GM04504 (cell line): ENCODE measurements around the gene SEC22C.

Source experiments
- DNase-seq: peaks from one replicate; pipeline ENCODE4 v3.0.0-alpha.2; 2012; ENCODE audit warnings: low read depth

Gene SEC22C

DNA sequence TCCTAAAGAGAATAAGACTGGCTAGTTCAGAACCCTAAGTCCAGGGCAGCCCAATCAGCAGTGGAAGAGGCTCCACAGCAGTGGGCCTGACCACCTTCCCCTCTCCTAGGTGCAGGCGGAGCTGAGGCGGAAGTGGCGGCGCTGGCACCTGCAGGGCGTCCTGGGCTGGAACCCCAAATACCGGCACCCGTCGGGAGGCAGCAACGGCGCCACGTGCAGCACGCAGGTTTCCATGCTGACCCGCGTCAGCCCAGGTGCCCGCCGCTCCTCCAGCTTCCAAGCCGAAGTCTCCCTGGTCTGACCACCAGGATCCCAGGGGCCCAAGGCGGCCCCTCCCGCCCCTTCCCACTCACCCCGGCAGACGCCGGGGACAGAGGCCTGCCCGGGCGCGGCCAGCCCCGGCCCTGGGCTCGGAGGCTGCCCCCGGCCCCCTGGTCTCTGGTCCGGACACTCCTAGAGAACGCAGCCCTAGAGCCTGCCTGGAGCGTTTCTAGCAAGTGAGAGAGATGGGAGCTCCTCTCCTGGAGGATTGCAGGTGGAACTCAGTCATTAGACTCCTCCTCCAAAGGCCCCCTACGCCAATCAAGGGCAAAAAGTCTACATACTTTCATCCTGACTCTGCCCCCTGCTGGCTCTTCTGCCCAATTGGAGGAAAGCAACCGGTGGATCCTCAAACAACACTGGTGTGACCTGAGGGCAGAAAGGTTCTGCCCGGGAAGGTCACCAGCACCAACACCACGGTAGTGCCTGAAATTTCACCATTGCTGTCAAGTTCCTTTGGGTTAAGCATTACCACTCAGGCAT is 45.6 kb downstream of the SEC22C start:
- no peak for DNase-seq

DNA sequence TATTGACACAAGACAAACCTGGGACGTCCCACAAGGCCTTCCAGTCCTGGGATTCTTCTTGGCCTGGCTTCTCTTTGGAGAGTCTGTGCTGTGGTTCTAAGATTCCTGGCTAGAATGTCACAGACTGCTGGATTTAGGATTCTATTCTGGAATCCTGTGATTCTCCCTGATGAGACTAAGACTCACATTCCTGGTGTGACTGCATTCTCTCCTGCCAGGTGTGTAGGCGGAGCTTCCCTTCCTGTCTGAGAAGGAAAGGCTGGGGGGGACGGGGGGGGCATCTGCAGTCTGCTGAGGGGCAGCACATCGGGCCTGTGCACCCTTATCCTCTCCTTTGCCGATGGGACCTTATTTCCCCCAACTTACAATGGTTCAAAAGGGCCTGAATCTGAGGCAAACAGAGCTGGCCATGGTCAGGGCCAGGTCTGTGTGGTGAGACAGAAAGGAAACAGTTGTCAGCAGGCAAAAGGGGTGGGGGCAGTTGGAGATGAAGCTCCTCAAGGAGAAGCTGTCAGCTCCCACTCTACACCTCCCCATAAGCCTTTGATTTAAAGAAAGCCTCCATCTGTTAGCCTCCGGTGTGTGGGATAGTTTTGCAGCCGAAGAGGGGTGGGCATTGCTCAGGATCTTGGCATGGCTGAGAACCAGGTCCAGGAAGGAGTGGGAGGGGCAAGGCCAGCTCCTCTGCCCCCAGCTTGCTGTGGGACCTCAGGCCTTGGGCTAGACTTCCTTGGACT is 48.4 kb downstream of the SEC22C start:
- DNase-seq = no peak

DNA sequence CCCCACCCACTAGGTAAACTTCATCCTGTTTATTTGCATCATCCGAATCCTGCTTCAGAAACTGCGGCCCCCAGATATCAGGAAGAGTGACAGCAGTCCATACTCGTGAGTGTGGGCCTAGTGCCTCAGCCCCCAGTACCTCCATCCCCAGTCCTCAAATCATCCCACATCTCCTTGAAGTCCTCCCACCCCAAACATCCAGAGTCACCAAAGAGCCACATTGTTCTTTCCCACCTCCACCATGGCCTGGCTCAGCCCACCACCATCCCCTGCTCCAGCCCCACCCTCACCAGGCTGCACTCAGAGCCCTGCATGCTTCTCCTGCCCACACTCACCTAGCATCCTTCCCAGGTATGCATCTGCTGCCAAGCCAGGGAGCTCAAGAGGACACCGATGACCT is 49.5 kb downstream of the SEC22C start:
- no peak for DNase-seq

DNA sequence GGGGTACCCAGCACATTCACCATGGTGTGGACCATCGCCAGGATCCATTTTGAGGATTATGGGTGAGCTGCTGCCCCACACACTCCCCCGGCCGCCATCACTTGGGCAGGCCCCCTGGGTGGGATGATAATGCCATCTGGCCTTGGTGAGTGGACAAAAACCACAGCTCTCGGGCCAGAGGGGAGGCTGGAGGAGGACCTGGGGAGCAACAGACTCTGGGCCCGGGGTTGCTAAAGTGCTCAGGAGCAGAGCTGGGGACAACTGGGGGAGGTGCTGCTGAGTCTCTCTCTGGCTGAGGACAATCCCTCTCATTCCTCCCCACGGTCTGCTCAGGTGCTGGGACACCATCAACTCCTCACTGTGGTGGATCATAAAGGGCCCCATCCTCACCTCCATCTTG is 50.3 kb downstream of the SEC22C start:
- no peak for DNase-seq

DNA sequence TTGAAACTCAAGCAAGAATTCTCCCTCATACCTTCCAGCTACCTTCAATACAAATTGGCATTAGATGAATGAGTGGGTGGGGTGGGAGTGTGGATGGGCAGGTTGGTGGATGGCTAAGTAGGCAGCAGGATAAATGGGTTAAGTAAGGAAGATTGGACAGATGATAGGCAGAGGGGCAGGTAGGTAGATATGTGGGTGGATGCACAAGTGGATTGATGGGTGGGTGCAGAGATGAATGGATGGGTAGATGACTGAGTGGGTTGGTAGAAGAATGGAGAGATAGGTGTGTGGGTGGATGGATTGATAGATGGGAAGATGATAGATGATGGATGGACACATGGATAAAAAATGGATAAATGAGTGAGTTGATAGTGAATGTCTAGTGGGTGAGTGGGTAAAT is 51.7 kb downstream of the SEC22C start:
- no peak for DNase-seq

DNA sequence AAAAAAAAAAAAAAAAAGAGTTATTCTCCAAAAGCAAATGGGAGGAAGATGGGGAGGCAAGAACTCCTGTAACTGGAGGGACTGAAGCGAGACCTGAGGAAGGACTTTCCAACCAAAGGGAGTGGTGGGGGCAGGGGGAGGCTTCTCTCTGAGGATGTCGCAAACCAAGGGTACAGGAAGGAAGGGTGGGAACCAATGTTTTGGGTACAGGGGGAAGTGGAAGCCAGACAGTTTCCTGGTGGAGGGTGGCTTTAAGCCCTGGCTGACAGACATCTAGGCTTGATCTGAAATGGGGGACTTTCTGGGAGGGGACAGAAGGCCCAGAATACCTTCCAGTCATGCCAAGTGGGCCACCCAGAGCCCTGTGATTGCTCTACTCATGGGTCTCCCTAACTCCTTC is 52.3 kb downstream of the SEC22C start:
- DNase-seq = no peak

DNA sequence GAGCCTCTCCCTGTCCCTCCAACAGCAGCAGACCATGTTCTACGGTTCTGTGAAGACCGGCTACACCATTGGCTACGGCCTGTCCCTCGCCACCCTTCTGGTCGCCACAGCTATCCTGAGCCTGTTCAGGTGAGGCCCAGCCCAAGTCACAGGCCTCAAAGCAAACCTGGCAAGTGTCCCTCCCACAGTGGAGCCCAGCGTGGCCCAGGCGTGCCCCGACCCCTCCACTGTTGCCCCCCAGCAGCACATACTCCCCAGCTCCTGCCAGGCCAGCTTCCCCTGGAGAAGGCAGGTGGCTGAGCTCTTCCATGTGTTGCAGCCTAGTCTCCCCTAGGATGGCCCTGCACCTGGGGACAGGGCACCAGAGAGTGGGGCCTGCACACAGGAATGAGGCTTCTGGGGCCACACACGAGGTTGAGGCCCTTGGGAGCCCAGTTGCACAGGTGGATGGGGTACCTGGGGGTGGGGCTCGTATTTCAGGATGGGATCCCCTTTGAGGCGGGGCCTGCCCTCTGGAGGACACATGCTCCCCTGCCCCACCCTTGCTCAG is 54.3 kb downstream of the SEC22C start:
- DNase-seq = no peak

DNA sequence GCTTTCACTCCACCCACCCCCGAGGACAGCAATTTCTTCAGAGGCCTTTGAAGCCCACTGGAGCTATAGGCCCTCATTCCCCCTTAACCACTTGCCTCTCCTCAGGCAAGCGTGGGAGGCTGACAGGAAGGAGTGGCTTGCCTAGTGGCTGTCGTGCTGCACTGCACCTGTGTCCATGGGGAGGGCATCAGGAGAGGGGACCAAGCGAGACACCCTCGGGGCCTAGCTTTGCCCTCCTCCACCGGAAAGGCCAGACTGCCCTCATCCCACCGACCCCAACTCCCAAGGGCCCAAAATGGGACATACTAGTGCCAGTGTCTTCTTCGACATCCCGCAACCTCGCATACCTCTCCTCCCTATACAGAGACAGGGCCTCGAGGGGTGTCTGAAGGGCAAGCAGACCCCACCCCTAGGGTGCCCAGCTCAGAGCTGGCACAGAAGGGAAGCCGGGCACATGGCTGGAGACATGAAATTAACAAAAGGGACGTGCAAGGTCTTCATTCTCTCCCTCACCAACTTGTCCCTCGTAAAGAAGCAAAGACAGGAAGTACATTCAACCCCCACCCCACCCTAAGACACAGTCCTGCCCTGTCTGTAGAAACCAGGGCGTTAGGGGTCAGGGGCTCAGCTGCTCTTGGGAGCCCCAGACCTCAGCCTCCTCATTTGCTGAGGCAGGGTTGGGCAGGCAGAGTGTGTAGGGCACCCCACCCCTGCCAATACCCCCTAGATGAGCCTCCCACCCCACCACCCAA is 55.0 kb downstream of the SEC22C start:
- no peak for DNase-seq

DNA sequence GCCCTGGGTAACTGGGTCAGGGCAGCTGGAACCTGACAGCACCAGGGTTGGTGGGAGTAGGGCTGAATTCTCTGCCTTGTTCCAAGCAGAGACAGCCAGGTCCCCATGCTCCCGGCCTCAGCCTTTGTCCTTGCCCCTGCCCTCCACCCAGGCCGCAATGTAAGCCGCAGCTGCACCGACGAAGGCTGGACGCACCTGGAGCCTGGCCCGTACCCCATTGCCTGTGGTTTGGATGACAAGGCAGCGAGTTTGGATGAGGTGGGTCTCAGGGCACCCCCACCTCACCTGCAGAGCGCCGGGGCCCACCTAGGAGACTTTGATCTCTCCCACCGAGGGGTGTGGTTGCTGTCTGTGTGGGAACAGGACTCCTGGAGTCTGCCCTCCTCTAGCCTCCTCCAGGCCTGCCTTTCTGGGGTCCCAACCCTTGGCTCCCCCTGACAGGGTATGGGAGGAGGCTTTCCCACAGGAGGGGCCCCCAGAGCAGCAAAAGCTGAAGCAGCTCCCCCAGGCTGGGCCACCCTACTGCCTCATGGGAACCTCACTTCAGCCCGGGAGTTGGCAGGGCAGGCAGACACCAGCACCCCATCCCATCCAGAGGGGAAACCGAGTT is 55.9 kb downstream of the SEC22C start:
- DNase-seq = no peak

DNA sequence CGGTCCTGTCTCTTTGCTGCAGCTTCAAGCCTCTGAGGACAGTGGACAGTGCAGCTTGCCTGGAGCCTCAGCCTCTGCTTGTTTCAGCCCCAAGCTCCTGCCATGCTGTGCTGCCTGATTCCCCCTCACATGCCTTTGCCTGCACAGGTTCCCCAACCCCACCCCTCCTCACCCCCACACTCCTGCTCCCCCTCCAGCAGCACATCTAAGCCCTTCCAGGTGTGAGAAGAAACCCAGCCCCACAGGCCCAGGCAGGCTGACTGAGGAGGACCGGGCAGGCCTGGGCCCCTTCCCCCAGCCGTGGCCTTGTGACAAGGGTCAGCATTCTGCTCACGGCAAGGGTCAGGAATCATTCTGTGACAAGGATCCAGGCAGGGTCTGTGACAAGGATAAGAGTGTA is 56.6 kb downstream of the SEC22C start:
- no peak for DNase-seq

DNA sequence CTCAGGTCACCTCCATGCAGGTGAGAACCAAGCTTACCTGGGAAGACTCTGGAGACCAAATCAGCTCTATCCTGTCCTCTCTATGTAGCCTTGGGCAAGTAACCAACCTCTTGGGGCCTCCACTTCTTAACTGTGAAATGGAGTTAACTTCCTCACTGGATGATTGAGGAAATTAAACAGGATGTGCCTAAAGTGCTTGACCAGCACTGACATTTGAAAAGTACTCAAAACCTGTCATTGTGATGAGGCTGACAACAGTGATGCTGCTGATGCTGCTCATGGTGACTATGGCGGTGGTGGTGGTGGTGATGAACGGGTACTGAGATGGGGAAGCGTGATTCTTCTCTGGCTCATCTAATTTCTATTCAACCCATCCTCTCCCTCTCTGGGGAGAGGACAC is 57.0 kb downstream of the SEC22C start:
- DNase-seq = no peak

DNA sequence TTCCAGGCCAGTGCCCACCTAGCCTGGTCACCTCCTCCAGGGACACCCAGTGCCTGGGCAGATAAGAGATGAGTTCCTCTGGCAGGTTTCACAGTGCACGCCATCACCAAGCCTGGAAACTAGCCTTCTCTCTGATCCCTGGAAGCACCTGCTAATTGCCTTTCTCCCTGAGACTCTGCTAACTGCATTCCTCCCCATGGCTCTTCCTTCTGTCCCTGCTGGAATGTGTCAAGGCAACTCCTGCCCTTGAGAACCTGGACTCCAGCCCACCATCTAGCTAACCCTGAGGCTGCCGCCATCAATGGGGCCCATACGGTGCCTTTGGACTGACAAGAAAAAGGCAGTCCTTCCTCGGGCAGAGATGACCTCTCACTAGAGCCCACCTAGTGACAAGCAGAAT is 60.9 kb downstream of the SEC22C start:
- no peak for DNase-seq

DNA sequence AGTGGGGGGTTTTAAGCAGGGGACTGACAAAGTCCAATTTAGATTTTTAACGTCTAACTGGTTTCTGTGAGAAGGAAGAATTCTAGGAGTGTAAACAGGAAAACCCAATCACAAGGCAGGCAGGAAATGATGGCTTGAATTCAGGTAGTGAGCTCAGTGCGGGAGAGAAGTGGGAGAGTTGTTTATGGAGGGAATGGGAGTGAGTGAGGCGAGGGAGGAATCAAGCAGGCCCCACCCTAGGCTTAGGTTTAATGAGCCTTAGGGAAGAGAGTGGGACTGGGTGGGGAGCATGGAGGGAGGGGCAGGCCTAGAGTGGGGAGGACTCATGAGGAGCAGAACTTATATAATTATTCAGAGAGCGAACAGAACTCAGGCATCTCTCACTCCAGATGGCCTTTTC is 61.4 kb downstream of the SEC22C start:
- DNase-seq = no peak

DNA sequence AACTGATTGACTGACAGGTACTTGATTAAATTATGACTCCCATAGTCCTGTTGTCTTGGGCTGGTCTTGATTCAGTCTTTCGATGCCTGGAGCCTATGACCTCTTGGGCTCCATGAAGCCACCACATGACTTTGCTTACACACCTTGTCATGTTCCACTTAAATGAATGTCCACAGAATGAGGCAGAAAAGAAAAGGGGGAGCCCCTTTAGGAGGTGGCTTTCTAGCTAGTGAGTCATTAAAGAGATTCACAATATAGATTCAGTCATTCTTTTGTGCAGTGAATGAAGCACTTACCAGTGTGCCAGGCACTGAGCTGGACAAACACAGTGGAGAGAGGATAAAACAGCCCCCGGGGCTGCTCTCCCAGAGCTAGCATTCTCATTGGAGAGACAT is 62.2 kb downstream of the SEC22C start:
- no peak for DNase-seq

DNA sequence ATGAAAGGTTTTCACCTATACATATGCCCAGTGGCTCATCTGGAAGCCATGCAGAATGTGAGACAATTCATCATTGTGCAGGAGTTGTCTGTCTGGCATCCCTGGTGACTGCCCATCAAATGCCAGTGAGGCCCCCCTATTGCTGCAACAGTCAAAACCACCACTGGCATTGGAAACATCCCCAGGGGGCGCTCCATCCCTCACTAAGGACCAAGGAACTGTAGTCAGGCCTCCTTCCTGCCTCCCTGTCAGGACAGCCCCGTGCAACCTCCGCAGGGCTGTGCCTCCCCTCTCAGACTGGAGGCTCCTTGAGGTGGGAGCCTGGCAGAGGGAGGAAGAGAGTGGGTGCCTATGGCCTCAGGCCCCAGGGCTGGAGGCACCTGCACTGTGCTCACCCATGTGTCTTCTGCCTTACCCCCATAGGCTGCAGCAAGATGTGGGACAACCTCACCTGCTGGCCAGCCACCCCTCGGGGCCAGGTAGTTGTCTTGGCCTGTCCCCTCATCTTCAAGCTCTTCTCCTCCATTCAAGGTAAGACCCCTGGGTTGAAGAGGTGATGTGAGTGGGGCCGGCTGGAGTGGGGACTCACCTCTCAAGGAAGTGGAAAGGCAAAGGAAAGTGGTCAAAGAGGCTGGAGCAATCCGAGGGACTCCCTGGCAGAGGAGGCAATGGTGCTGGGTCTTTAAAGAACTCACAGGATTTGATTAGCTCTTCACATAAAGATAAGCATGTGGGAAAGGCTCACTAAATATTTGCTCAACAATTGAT is 62.8 kb downstream of the SEC22C start:
- no peak for DNase-seq

DNA sequence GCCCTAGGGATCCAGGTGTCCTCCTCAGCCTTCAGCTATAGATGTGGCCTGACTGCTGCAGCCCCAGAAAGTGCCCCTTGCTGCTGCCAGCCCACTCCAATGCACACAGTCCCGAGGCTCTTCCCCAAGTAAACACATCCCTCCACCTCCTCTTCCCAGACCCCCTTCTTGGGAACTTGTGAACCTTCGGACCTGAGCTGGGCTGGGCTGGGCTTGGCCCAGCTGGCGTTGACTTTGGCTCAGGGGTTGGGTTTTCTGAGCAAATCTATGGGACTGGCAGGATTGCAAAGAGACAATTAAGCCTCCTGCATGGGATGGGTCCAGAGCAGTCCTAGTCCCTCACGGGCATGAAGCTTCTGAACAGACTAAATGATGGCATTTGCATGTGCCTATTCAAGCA is 64.7 kb downstream of the SEC22C start:
- DNase-seq = no peak

DNA sequence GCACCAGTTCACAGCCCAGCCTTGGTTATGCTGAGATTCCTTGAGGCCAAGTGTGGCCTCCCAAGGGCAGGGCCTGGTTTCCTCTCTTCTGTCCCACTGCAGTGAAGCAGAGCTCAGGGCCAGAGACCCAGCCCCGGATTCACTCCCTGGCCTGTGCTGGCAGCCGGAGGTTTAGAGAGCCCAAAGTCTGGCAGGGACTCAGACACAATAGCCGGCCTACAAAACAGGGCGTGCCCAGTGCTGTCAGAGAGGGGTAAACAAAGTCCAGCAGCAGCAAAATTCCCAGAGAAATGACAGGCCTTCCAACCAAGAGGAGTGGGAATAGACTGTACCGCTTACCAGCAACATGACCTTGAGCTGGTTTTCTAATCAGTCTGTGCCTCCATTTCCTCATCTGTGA is 65.3 kb downstream of the SEC22C start:
- DNase-seq = no peak

DNA sequence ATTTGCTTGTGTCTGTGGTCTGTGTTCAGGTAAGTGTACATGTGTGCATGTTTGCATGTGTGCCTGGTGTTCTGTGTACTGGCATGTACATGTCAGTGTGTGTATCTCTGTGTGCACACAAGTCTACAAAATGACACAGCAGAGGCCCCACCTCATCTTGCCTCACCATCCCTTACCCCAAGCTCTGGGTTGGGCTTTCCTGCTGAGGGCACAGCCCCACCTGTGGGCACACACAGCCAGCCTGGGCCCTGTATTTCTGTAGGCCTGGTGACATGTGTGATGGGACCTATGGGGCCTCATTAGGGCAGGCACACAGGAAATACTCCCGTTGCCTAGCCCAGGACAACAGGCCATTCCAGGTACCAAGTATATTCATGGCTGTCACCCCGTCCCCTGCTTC is 65.8 kb downstream of the SEC22C start:
- no peak for DNase-seq

DNA sequence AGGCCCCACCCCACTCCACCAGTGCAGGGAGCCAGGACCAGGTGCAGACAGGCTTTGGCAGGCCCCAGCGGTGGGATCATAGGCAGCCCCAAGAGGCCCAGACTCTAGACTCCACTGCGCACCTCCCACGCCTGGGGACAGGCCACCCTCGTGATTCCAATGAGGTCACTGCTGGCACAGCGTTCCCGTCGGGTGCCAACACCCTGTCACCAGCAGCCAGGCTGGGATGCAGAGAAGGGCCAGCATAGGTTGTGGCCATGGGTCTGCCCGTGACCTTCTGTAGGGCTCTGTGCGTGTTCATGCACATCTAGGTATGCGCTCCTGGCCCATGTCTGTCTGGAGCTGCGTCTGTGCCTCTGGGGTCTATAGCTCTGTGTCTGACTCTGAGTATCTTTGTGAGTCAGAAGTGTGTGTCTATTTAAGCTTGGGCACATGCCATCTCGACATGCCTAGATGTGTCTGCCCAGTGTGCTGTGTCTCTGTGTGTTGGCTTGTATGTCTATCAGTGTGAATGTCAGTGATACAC is 66.3 kb downstream of the SEC22C start:
- no peak for DNase-seq

DNA sequence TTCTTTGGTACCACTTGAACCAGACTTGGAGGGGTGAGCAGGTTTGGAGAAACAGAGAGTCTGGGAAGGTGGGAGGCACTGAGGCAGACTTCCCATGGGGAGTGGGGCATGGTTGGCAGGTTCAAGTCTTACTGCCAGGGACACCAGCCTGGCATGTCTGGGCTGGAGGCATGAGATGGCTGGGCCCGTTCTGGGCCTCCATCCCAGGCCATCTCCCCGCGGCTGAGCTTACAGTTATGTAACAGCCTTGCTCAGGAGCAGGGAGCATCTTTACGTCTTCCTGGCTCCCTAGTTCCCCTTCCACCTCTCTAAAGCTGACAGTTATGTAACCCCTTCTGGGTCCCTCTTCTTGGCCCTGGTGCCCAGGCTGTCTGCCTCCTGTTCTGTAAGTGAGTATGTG is 66.9 kb downstream of the SEC22C start:
- DNase-seq = no peak

DNA sequence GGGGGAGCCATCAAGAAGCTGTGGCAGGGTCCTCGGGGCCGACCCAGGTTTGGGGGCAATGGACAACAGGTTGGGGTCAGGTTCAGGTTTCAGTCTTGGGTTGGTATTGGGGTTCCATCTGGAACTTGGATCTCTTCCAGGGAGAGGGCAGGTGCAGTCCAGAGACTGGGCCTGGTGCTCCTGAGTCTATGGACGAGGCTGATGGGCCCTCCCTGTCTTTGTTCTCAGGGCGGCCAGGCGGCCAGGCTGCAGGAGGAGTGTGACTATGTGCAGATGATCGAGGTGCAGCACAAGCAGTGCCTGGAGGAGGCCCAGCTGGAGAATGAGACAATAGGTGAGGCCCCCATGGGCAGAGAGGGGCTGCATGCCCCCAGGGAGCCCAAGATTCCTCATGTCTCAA is 68.2 kb downstream of the SEC22C start:
- no peak for DNase-seq
